Lower leg skin (tissue), 3 donors: ENCODE results near the gene BMP7.

Source experiments
- POLR2A ChIP-seq, 2 donors: fragments of 450-650 bp; IDR thresholded peaks; one replicate each; pipeline ENCODE4 v1.6.1; 2016 to 2017; ENCODE audit warnings: antibody characterized with exemption in 2 of 2, mild to moderate bottlenecking in 1 of 2, moderate library complexity in 1 of 2
- TF ChIP-seq, protein P1 (sequence below), 3 donors: fragments of 450-650 bp; IDR thresholded peaks; one replicate each; pipeline ENCODE4 v1.5.1; 2016; ENCODE audit warnings: antibody characterized with exemption in 3 of 3, mild to moderate bottlenecking in 3 of 3, moderate library complexity in 2 of 3

GRCh38 chr20:57128044-57128757 lies 138.2 kb downstream of the BMP7 start:
- TF ChIP-seq, protein P1, sequence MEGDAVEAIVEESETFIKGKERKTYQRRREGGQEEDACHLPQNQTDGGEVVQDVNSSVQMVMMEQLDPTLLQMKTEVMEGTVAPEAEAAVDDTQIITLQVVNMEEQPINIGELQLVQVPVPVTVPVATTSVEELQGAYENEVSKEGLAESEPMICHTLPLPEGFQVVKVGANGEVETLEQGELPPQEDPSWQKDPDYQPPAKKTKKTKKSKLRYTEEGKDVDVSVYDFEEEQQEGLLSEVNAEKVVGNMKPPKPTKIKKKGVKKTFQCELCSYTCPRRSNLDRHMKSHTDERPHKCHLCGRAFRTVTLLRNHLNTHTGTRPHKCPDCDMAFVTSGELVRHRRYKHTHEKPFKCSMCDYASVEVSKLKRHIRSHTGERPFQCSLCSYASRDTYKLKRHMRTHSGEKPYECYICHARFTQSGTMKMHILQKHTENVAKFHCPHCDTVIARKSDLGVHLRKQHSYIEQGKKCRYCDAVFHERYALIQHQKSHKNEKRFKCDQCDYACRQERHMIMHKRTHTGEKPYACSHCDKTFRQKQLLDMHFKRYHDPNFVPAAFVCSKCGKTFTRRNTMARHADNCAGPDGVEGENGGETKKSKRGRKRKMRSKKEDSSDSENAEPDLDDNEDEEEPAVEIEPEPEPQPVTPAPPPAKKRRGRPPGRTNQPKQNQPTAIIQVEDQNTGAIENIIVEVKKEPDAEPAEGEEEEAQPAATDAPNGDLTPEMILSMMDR (IDR thresholded peaks at IDR 0.05): no peak
- no peak for TF ChIP-seq POLR2A (IDR thresholded peaks at IDR 0.05)
